ENCODE measurements around the gene ZC3H12C.

The ZC3H12C gene

DNA sequence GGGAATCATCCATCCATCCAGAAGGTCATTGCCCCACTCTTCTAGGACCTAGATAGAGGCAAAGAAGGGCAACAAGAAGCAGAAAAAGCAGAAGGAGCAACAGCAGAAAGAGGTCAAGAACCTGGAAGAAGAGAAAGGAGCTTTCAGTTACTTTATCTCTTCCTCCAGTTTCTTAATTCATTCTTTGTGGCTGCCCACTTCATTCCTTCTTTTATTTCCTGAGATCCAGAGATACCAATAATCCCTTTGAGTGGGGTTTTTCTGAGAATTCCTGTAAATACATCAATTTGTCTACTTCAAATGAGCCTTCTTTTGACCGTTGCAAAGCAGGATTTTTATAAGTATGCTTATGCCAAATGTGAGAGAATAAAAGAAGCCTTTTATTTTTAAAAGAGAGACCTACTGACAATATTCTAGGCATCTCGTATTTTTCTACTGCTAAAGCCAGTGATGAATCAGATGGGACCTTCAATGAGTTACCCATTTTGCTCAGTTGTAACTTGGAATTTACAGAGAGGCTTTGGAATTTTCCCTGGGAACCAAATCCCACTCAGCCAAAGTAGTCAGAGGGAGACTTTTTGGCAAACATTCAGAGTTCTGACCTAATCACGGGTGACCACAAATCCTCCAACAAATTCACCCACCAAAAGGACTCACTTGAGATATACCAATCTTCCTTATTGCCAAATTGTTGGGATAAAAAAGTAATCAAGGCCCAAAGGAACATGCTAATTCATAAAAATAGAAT is 54.9 kb downstream of the ZC3H12C start:
- DNase-seq (ENCODE audit: low spot score) = peak; percentile 20
- no peak for FAIRE-seq

DNA sequence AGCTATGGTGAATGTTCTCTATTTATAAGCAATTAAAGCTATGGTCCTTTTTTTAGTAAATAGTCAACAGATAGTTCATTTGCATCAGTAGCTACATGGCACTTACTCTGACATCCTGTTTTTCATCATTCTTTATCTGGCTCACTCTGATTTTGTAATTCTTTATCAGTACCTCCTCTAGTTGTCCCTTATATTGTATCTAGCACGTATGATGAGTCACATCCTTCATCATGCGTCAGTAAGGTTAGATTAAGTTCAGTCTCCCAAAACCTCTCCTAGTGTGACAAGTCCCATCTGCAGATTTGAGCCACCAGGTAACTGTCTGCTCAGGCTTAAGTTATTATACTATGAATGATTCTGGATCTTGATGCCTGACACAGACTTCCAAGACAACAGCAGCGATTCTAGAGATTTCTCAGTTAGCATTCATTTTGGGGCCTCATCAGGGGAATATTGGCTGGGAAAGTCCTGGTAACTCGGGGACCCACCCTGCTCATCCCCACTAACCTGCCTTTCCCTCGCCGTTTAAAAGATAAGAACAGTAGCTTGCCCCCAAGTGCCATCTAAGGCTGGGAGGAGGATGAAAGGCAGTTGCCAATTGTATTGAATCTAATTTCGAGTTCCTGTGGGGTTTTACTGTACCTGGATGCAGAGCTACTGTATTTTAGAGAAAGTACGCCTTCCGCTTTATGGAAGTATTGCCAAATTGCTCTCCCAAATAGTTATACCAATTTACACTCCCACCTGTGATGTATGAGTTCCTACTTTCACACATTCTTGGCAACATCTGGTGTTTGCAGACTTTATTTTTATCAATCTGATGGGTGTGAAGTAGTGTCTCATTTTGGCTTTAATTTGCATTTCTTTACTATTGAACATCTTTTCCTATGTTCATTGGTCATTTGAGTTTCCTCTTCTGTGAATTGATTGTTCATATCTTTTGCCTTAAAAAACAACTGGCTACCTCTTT is 55.9 kb downstream of the ZC3H12C start:
- DNase-seq (ENCODE audit: low spot score) (peak; percentile 39), FAIRE-seq (no peak)

DNA sequence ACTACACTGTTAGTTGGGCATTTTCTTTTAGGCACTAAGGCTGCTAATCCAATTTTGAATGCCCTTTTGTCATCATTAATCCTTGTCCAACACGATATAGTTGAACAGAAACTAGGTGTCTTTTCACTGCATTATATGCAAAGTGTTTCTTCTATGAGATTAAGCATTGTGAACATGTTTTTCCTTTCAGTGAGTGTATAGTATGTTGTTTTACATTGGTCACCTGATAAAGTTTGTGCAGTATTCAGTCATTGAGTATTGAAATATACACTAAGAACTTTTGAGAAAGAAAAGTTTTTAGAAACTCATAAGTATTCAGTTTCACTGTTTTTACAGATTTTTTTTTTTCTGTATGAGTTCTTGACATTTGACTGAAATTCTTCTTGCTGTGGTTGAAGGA is 59.0 kb downstream of the ZC3H12C start:
- no peak for FAIRE-seq
- no peak for DNase-seq (ENCODE audit: low spot score)

DNA sequence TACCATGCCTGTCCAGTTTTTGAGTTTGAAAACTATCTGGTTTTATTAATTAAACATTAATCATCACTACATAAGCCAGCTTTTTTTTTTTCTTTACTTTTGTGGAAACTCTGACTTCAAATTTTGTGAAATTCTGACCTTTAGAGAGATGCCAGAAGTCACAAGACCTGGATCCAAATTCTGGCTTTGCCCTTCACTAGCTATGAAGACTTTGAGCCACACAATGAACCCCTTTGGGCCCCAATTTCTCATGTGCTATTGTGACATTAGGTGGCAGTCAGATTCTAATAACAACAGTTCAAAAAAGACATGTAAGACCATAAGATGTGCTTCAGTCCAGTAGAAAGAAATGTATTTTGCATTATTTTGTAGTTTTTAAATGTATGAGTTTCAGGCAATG is 60.3 kb downstream of the ZC3H12C start:
- no peak for DNase-seq (ENCODE audit: low spot score)
- FAIRE-seq = no peak

DNA sequence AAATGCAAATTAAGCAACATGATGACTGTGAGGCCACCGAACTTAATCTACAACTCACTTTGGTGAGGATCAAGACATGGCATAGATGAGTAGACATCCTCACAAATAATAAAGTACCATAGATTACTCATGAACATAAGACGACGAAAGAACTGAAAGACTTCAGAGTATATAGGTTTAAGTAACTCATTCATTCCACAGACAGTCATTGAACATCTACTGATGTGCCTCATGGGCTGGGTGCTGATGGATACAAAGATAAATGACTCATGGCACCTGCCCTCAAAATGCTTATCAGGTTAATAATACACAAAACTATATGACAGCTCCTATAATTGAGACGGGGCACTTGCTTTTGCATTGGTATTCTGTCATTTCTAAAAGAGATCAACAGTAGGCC is 63.3 kb downstream of the ZC3H12C start:
- FAIRE-seq = no peak
- DNase-seq (ENCODE audit: low spot score) = no peak

DNA sequence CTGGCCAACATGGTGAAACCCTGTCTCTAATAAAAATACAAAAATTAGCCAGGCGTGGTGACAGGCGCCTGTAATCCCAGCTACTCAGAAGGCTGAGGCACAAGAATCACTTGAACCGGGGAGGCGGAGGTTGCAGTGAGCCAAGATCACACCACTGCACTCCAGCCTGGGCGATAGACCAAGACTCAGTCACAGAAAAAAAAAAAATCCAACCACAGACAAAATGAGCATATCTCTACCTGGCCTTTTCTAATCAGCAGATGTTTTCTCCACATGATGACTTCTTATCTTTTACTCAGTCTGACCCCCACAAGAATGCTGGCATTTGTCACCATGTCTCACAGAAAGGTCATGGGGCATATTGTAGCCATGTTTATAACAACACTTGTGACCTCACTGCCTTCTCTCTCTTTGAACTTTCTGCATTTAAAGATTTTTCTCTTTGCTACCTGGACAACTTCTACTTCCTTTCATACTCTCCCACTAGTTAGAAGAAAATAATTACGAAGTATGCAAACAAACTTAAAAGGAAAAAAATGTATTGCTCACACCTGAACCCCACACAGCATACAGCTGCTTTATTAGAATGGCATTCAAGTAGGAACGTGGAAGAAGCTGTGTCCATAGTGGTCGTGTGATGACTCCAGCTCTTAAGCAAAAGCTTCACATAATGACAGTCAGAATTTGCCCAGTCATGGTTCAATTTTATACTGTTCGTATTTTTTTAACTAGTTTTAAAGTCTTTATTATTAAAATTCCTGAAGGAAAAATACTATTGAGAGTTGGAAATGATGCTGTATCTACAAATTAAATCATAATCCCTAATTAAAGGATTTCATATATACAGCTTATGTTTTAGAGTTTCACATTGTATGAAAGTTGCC is 65.4 kb downstream of the ZC3H12C start:
- DNase-seq (ENCODE audit: low spot score) (no peak), FAIRE-seq (no peak)

DNA sequence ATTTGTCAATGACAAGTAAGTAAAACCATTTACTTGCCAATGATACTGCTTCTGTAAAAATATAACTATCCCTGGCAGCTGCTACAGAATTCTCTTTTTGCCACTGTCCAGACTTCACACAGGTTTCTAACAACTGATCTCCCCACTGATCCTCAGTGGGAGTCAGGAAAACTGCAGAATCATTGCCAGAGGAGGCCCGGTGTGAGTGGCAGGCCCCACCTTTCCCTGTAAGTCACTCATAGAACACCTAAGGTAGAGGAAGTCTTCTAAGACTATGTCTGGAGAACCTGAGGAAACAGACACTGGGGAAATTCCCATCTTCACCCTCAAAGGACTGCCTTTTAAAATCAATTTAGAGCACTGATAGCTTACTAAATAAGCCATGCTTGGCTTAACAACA is 66.3 kb downstream of the ZC3H12C start:
- DNase-seq (ENCODE audit: low spot score) (no peak), FAIRE-seq (no peak)

DNA sequence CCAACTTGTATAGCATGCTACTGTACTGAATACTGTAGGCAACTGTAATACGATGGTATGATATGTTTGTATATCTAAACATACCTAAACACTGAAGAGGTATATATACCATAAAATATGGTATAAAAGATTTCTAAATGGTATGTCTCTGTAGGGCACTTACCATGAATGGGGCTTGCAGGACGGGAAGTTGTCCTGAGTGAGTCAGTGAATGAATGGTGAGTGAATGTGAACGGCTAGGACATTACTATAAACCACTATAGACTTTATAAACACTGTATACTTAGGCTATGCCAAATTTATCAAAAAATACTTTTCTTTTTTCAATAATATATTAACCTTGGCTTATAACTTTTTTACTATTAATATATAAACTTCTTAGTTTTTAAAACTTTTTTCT is 66.8 kb downstream of the ZC3H12C start:
- no peak for DNase-seq (ENCODE audit: low spot score)
- FAIRE-seq = no peak

DNA sequence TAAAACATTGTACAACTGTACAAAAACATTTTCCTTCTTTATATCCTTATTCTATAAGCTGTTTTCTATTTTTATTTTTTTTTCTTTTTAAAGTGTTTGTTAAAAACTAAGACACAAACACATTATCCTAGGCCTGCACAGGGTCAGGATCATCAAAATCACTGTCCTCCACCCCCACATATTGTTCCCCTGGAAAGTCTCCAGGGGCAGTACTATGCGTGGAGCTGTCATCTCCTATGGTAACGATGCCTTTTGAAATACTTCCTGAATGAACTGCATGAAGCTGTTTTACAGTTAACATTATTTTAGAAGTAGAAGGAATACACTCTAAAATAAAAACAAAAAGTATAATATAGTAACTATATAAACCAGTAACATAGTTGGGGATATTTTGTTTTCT is 67.2 kb downstream of the ZC3H12C start:
- no peak for DNase-seq (ENCODE audit: low spot score)
- no peak for FAIRE-seq

DNA sequence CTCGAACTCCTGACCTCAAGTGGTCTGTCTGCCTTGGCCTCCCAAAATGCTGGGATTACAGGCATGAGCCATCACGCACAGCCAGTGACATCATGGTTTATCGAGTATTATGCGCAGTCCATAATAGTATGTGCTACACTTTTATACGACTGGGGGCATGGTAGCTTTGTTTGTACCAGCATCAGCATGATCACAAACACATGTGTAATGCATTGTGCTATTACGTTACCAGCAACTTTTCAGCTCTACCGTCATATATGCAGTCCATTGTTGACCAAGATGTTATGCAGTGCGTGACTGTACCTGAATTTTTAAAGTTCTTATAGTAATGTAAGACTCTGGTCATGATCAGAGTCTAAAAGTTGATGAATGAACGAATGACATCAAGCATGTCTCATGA is 67.9 kb downstream of the ZC3H12C start:
- no peak for FAIRE-seq
- no peak for DNase-seq (ENCODE audit: low spot score)

DNA sequence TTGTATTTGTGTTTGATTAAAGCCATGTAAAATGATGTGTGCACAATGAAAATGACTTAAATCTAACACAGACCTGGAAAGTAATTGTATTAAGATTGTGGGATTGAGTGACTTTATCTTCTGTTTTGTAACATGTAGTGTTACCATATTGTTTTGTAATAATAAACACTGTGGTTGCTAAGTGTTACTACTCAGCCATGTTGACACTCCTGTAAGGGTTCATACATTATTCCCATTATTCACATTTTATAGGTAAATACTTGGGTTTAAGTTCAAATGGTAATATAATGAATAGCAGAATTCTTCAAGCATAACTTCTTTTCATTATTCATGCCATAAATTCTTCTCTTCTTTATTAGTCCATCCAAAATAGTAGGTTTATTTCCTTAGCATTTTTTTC is 69.0 kb downstream of the ZC3H12C start:
- FAIRE-seq = no peak

DNA sequence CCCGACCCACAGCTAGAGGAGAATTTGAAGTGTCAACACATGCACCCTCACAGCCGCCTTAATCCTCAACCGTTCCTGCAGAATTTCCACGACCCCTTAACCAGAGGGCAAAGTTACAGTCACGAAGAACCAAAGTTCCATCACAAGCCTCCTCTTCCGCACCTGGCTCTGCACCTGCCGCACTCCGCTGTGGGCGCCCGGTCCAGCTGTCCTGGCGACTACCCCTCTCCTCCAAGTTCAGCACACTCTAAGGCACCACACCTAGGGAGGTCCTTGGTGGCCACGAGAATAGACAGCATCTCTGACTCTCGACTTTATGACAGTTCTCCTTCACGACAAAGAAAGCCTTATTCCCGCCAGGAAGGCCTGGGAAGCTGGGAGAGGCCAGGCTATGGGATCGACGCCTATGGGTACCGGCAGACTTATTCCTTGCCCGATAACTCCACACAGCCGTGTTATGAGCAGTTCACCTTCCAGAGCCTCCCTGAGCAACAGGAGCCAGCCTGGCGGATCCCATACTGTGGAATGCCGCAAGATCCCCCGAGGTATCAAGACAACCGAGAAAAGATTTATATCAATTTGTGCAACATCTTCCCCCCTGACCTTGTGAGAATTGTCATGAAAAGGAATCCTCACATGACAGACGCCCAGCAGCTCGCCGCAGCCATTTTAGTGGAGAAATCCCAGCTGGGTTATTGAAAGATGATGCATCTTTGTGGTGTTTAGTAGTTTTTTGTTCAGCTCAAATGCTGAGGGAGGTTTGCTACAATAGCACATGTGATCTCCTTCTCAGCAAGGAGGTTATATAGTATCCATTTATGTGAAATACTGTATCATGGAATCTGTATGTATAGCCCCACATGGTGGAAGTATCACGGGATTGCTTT is 72.1 kb downstream of the ZC3H12C start:
- DNase-seq (ENCODE audit: low spot score) = no peak
- no peak for FAIRE-seq

More for the DNA sequence above, 69.0 kb downstream of the ZC3H12C start:
- DNase-seq (ENCODE audit: low spot score) = no peak

DNA sequence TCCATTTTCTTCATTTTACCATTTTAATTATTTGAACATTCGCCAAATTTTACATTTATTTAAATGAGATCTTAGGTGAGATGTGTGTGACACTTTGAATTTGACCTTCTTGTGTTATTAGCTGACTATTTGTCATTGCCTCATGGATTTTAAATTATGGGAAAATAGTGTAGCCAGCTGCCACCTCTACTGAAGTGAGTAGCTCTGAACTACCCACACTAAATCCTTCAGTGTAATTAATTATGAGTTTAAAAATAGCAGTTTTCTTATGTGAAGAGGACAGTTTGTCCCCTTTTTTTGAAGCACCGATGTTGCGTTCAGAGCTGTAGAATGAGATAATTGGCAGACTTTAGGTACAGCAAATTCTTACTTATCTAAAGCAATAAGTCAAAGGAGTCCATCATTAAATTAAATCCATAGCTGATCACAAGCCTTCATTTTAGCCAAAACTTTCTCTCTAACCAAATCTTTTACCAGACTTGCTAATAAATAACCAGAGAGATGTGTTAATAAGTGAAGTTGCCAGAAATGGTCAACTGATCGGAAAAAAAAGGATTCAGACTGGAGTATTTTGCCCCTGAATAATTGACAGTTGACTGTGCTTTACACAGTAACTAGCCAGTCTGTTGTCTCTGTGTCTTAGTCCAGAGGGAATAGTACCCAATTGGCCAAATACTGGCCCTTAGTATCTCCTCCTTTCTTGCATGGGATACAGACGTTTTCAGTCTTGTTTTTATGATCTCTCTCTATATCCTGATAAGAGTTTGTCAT is 75.0 kb downstream of the ZC3H12C start:
- no peak for DNase-seq (ENCODE audit: low spot score)
- FAIRE-seq = no peak

DNA sequence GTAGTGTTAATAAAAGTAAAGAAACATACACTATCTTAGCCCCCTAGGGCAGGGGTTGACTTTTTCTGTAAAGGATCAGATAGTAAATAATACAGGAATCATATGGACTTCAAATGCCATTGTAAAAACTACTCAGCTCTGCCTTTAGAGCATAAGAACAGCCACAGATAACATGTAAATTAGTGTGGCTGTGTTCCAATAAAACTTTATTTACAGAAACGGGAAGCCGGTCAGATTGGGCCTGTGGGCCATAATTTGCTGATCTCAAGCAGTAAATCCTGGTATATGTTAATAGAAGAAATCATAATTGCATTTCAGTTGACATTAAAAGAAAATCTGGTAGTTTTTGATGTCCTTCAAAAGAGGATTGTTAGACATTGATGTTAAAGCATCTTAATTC is 76.5 kb downstream of the ZC3H12C start:
- DNase-seq (ENCODE audit: low spot score) (no peak), FAIRE-seq (no peak)

DNA sequence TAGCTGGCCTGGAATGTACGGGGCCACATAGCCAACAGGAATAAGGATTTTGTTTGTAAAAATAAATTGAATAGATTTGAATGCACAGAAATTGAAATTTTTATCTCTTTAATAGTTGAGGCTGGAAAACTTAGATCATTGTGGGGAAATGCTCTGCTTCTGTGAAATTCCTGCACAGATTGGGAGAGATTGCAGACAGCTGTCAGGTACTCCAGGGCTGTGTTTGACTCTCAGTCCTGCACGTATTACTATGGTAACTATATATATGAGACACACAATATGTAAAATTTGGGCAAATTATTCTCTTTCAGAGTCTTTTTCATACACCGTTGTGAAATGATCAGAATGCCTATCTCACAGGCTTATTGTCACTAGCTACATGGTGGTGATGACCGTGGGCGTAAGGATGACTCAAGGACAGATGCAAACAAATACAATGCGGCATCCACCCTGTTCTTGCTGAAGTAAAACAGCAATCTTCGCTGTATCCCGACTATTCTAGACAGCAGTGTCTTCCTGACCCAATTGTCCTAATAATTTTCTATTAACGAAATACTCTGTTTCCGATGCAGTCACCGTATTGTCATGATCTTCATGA is 79.4 kb downstream of the ZC3H12C start:
- FAIRE-seq (no peak), DNase-seq (ENCODE audit: low spot score) (no peak)

DNA sequence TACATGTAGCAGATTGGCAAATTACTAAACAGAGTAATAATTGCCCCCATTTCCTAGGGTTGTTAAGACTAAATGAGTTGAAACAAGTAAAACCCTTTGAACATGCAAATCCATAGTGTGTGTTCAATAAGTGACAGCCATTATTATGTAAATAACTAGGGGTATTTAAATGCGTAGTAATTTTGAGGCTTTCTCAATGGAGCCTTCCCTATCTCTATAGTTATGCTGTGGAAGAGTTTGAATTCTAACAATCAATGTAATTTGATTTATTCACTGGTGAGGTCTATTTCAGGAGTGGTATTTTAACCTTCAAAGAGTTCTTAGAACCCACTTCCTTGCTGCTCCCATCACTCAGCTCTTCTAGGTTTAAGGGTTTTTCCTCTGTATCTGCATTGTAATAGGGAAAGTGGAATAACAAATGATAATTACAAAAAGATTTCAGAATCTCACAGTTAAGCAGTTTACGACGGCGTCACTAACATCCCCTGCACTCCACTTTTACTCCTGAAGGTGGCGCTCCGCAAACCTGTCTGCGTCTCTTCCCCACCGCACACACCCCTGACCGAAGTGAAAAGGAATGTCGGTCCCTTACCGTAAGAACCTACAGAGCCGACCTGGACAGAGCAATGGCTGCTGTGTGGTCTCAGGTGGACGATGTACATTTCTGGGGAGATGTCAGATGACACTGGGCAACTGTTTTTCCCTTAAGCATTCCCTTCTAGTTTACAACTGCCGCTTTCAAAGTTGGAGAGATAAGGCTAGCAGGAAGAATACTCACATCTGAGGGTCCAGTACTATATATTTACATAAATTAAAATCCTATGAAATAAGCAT is 80.8 kb downstream of the ZC3H12C start:
- DNase-seq (ENCODE audit: low spot score) (peak; percentile 77), FAIRE-seq (no peak)

DNA sequence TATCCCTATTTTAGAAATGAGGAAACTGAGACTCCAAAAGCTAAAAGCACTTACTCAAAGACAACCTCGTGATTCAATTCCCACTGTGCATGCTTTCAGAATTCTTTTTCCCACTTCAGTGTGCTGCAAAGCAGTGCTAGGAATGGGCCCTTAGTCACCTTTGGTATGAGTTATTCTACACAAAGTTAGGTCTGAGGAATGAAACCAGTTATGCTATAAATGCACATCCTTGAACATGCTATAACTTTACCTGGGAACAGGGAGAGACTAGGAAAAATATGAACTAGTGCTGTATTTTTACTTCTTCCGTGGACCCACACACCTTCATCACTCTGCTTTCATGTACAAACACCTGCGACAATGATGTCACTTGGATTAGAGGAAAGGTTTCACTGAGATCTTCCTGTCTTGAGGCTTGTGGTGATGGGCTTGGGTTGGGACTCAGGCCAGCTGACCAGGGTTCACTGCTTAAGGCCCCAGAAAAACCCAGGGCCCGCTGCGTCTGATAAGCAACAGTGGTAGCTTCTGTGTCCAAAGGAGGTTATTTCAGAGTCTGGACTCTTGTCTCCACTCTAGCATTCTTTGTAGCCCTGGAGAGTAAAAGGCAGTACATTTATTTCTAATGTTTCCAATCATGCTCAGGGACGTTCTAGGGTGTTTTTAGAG is 81.6 kb downstream of the ZC3H12C start:
- DNase-seq (ENCODE audit: low spot score) (no peak), FAIRE-seq (no peak)
